ENCODE measurements around the gene RANGAP1. TPM values are rescaled to one million over a fixed set of nuclear protein-coding genes. Genes with fewer than 3 reads are reported as not detected.

Gene RANGAP1
- total RNA-seq, 1 donor from 2014 or later, result 43.8 TPM

DNA sequence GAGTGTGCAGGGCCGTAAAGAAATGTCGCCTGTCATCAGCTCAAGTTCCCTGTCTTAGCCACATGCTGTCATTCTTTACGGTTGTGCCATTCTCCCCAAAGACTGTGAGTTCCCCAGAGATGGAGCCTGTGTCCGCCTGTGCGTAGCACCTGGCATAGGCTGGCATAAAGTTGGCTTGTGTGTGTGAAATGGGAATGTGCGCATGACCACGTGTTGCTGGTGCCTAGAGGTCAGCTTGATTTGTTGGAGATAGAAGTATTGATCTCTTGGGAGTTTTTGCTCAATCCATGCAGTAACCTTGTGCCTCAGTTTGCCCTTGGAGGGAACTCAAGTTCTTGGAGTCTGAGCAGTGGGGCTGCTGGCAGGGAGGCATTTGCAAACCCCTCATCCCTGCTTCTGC, 54.6 kb downstream of the RANGAP1 start:
- H3K36me3 ChIP-seq, result peaks cover 32% of the 10 kb centered on the region

DNA sequence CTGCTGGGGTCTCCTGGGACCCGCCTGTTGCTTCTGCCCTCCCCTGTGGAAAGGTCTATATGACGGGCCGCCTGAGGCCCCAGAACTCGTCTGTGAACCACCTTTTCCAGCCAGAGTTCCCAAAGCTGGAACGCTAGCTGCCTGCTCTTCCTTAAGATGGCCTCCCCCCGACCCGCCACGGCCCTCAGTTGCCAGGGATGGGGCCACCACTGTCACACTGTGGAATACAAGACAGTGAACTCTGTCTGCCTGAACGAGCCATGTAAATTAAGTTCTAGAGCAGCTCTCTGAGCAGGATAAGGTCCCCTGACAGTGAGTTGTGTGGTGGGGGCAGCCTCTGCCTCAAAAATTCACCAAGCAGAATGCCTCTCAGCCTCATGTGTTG, 55.6 kb downstream of the RANGAP1 start:
- no peak overlapping the region for H3K4me3 ChIP-seq
- DNase-seq, result no peak
- peaks cover 4% of the 10 kb centered on the region for H3K4me1 ChIP-seq
- peaks cover 42% of the 10 kb centered on the region for H3K36me3 ChIP-seq
- no peaks in the 10 kb centered on the region for H3K27me3 ChIP-seq (ENCODE audit: low read depth)
- intact Hi-C loops (cut with DNase I), result no loop called here
- TF ChIP-seq, protein P1, sequence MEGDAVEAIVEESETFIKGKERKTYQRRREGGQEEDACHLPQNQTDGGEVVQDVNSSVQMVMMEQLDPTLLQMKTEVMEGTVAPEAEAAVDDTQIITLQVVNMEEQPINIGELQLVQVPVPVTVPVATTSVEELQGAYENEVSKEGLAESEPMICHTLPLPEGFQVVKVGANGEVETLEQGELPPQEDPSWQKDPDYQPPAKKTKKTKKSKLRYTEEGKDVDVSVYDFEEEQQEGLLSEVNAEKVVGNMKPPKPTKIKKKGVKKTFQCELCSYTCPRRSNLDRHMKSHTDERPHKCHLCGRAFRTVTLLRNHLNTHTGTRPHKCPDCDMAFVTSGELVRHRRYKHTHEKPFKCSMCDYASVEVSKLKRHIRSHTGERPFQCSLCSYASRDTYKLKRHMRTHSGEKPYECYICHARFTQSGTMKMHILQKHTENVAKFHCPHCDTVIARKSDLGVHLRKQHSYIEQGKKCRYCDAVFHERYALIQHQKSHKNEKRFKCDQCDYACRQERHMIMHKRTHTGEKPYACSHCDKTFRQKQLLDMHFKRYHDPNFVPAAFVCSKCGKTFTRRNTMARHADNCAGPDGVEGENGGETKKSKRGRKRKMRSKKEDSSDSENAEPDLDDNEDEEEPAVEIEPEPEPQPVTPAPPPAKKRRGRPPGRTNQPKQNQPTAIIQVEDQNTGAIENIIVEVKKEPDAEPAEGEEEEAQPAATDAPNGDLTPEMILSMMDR (IDR thresholded peaks at IDR 0.05), result no peak
- H3K9me3 ChIP-seq, result no peaks in the 10 kb centered on the region
- ATAC-seq, result no peak
- no peak overlapping the region for H3K27ac ChIP-seq

More for the DNA sequence above, 54.6 kb downstream of the RANGAP1 start:
- DNase-seq, result no peak
- H3K27ac ChIP-seq, result no peak overlapping the region
- ATAC-seq, result no peak
- H3K27me3 ChIP-seq (ENCODE audit: low read depth), result no peaks in the 10 kb centered on the region
- TF ChIP-seq, protein P1 (IDR thresholded peaks at IDR 0.05), result no peak
- H3K4me3 ChIP-seq, result no peak overlapping the region
- H3K9me3 ChIP-seq, result no peaks in the 10 kb centered on the region
- H3K4me1 ChIP-seq, result peaks cover 5% of the 10 kb centered on the region
- intact Hi-C loops (cut with DNase I), result no loop called here

DNA sequence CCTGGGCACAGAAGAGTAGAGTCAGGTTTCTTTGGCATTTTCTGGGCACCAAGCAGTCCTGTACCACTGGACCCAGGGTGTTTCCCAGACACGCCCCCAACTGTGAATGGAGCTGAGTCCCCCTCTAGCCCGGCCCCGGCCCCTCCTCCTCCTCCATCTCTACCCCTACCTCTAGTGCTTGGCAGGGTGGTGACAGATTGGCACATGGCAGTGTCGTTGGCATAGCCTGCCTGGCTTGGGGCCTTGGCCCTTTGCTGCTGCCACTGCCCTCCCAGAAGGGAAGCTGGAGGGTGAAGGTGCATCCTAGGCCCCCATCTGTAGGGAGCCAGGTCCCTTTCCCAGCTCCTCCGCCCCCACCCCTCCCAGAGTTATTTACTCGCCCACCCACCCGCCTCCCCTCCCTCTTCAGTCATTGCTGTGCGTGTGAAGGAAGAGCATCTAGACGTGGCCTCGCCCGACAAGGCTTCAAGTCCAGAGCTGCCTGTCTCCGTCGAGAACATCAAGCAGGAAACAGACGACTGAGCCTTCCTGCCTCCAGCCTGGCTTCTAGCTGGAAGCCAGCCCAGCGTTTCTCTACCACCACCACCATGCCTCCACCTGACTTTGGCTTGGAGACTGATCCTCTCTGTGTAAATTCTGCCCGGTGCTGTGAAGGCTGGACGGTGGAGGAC, 56.1 kb downstream of the RANGAP1 start:
- intact Hi-C loops (cut with DNase I), result no loop called here
- Histone ChIP-seq H3K36me3 (peaks cover 47% of the 10 kb centered on the region), H3K4me1 (no peaks in the 10 kb centered on the region), H3K27ac (no peak overlapping the region), H3K27me3 (ENCODE audit: low read depth) (no peaks in the 10 kb centered on the region), H3K9me3 (no peaks in the 10 kb centered on the region), H3K4me3 (no peak overlapping the region)
- TF ChIP-seq, protein P1 (IDR thresholded peaks at IDR 0.05), result no peak
- ATAC-seq (no peak), DNase-seq (no peak)

DNA sequence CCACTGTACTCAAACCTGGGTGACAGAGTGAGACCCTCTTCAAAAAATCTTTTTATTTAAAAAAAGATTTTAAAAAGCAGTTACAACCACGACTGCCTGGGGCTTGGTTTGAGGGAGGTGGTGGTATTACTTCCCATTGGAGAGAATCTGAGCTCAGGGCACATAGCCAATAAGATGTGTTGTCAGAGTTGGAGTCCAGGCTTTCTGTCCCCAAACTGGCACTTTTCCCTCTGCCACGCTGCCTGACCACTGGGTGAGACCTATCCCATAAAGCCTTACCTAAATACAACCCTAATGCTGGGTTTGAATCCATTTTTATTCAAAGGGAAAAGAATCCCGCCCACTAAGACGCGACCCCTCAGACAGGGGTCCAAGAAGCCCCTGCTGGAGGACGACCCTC, 56.8 kb downstream of the RANGAP1 start:
- no peaks in the 10 kb centered on the region for H3K9me3 ChIP-seq
- no peak overlapping the region for H3K4me3 ChIP-seq
- intact Hi-C loops (cut with DNase I), result no loop called here
- H3K36me3 ChIP-seq, result peaks cover 53% of the 10 kb centered on the region
- TF ChIP-seq, protein P1 (IDR thresholded peaks at IDR 0.05), result no peak
- no peaks in the 10 kb centered on the region for H3K27me3 ChIP-seq (ENCODE audit: low read depth)
- H3K27ac ChIP-seq, result no peak overlapping the region
- ATAC-seq (no peak), DNase-seq (no peak)
- H3K4me1 ChIP-seq, result no peaks in the 10 kb centered on the region

DNA sequence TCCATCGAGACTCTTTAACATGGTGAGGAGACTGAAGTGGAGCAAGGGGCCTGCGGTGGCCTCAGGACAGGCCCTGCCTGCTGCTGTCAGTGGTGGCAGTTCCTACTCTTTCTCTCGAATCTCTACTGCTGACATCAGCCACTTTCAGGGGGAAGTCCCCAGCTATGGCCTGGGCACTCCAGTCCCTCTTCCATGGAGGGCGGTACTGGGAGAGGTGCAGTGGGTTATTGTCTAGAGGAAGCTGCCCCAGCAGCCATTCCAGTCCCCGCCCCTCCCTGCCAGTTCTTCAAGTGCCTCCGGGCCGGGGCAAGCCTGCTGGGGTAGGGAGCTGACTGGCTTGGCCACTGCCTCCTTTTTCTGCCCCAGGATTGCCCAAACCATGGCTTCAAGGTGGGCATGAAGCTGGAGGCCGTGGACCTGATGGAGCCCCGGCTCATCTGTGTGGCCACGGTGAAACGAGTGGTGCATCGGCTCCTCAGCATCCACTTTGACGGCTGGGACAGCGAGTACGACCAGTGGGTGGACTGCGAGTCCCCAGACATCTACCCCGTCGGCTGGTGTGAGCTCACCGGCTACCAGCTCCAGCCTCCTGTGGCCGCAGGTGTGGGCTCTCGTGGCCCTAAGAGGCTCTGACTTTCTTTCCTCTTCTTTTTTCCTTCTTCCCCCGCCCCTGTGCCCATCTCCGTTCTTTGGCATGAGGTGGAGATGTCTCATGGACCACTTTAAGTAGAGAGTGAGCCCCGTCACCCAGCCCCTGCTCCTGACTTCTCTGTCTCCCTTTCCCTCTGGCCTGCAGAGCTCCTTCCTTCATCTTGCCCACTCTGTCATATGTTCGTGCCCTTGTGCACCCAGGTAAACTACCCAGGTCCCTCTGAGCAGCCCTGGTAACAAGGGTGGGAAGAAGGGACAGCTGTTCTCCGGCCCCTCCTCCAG, 59.0 kb downstream of the RANGAP1 start:
- H3K27me3 ChIP-seq (ENCODE audit: low read depth), result no peaks in the 10 kb centered on the region
- intact Hi-C loops (cut with DNase I), result no loop called here
- TF ChIP-seq, protein P1 (IDR thresholded peaks at IDR 0.05), result no peak
- ATAC-seq (peak; percentile 21 to 69), DNase-seq (peak; percentile 58)
- no peaks in the 10 kb centered on the region for H3K9me3 ChIP-seq
- H3K4me1 ChIP-seq, result no peaks in the 10 kb centered on the region
- peak overlapping the region; percentile 41 for H3K27ac ChIP-seq
- H3K36me3 ChIP-seq, result peaks cover 76% of the 10 kb centered on the region
- no peak overlapping the region for H3K4me3 ChIP-seq

All from lower lobe of right lung (tissue), 2 donors.